Measurements from ENCODE around the gene SLC6A18.

Gene SLC6A18

GRCh38 chr5:1225081-1225480 is at the start of gene SLC6A18:
SLC6A18 (plus strand) TSS chr5:1225381; CDS start chr5:1225478, 97 bp downstream.
- no peak for DNase-seq (ENCODE audit: low read depth in 2 of 2)

GRCh38 chr5:1175801-1176472 is 49.2 kb upstream of the SLC6A18 start:
- DNase-seq (ENCODE audit: low read depth in 2 of 2) = no peak

- no peak for DNase-seq (ENCODE audit: low read depth in 2 of 2)
Measured at GRCh38 chr5:1176473-1177391, 48.4 kb upstream of the SLC6A18 start.

GRCh38 chr5:1177826-1178528 is 47.2 kb upstream of the SLC6A18 start:
- DNase-seq (ENCODE audit: low read depth in 2 of 2) = no peak

- DNase-seq (ENCODE audit: low read depth in 2 of 2) = no peak
Measured at GRCh38 chr5:1178529-1179382, 46.4 kb upstream of the SLC6A18 start.

- DNase-seq (ENCODE audit: low read depth in 2 of 2) = no peak
Measured at GRCh38 chr5:1179383-1179715, 45.8 kb upstream of the SLC6A18 start.

- DNase-seq (ENCODE audit: low read depth in 2 of 2) = no peak
Measured at GRCh38 chr5:1180096-1180495, 45.1 kb upstream of the SLC6A18 start.

- DNase-seq (ENCODE audit: low read depth in 2 of 2) = no peak
Measured at GRCh38 chr5:1180841-1181271, 44.3 kb upstream of the SLC6A18 start.

- DNase-seq (ENCODE audit: low read depth in 2 of 2) = no peak
Measured at GRCh38 chr5:1181451-1182359, 43.5 kb upstream of the SLC6A18 start.

- DNase-seq (ENCODE audit: low read depth in 2 of 2) = no peak
Measured at GRCh38 chr5:1182360-1182632, 42.9 kb upstream of the SLC6A18 start.

GRCh38 chr5:1182633-1183423 is 42.4 kb upstream of the SLC6A18 start:
- no peak for DNase-seq (ENCODE audit: low read depth in 2 of 2)

- no peak for DNase-seq (ENCODE audit: low read depth in 2 of 2)
Measured at GRCh38 chr5:1183424-1184162, 41.6 kb upstream of the SLC6A18 start.

- no peak for DNase-seq (ENCODE audit: low read depth in 2 of 2)
Measured at GRCh38 chr5:1184163-1184470, 41.1 kb upstream of the SLC6A18 start.

GRCh38 chr5:1184481-1184880 is 40.7 kb upstream of the SLC6A18 start:
- no peak for DNase-seq (ENCODE audit: low read depth in 2 of 2)

- DNase-seq (ENCODE audit: low read depth in 2 of 2) = no peak
Measured at GRCh38 chr5:1185038-1185627, 40.0 kb upstream of the SLC6A18 start.

GRCh38 chr5:1185629-1186350 is 39.4 kb upstream of the SLC6A18 start:
- DNase-seq (ENCODE audit: low read depth in 2 of 2) = no peak

GRCh38 chr5:1186351-1187233 is 38.6 kb upstream of the SLC6A18 start:
- DNase-seq (ENCODE audit: low read depth in 2 of 2) = no peak

Data from activated CD4-positive, alpha-beta T cell treated with anti-CD3 and anti-CD28 coated beads for 24 hours (primary cell).